Hepatocyte (in vitro differentiated cells): ENCODE measurements around the gene SPRR3. TPM values are rescaled to one million over a fixed set of nuclear protein-coding genes. Genes with fewer than 3 reads are reported as not detected.

ENCODE experiments used
- DNase-seq: peaks from one replicate; pipeline ENCODE4 v3.0.0-alpha.2; 2016; ENCODE audit warnings: low spot score
- H2AFZ ChIP-seq: fragments of 200-600 bp; sonication (generic); 2 replicates; pipeline ENCODE4 v1.6.0; 2016; ENCODE audit warnings: antibody characterized with exemption, mild to moderate bottlenecking
- H3K27ac ChIP-seq: fragments of 200-600 bp; sonication (generic); 2 replicates; pipeline ENCODE4 v1.5.1; 2016; ENCODE audit warnings: mild to moderate bottlenecking
- H3K27me3 ChIP-seq: fragments of 200-600 bp; sonication (generic); 2 replicates; pipeline ENCODE4 v1.6.1; 2016
- H3K36me3 ChIP-seq: fragments of 200-600 bp; sonication (generic); replicated peaks from 2 replicates; pipeline ENCODE4 v1.5.1; 2016; ENCODE audit warnings: low read depth; ENCODE audit not compliant: insufficient read depth
- H3K4me1 ChIP-seq: fragments of 200-600 bp; sonication (generic); 2 replicates; pipeline ENCODE4 v1.5.1; 2016; ENCODE audit warnings: mild to moderate bottlenecking, moderate library complexity; ENCODE audit not compliant: insufficient read depth
- H3K4me2 ChIP-seq: fragments of 200-600 bp; sonication (generic); 2 replicates; pipeline ENCODE4 v1.6.0; 2016
- H3K4me3 ChIP-seq: fragments of 200-600 bp; sonication (generic); 2 replicates; pipeline ENCODE4 v1.5.1; 2016; ENCODE audit warnings: mild to moderate bottlenecking
- H3K79me2 ChIP-seq: fragments of 200-600 bp; sonication (generic); 2 replicates; pipeline ENCODE4 v1.6.0; 2017; ENCODE audit warnings: mild to moderate bottlenecking
- H3K9me2 ChIP-seq: fragments of 200-600 bp; sonication (generic); replicated peaks from 2 replicates; pipeline ENCODE4 v1.6.0; 2017; ENCODE audit warnings: mild to moderate bottlenecking; ENCODE audit not compliant: insufficient read depth
- H3K9me3 ChIP-seq: fragments of 200-600 bp; sonication (generic); 2 replicates; pipeline ENCODE4 v1.5.1; 2016; ENCODE audit warnings: low read depth, mild to moderate bottlenecking
- H4K20me1 ChIP-seq: fragments of 200-600 bp; sonication (generic); 2 replicates; pipeline ENCODE4 v1.6.0; 2016; ENCODE audit warnings: mild to moderate bottlenecking; ENCODE audit not compliant: insufficient read depth, poor library complexity, severe bottlenecking
- EZH2 ChIP-seq: fragments of 200-600 bp; sonication (generic); IDR thresholded peaks from 2 replicates; pipeline ENCODE4 v1.6.1; 2016; ENCODE audit warnings: antibody characterized with exemption, mild to moderate bottlenecking, borderline replicate concordance
- EZH2phosphoT487 ChIP-seq: fragments of 200-600 bp; sonication (generic); IDR thresholded peaks from one replicate; pipeline ENCODE4 v1.6.1; 2018; ENCODE audit warnings: antibody characterized with exemption, mild to moderate bottlenecking, low read depth, moderate library complexity; ENCODE audit not compliant: unreplicated experiment, severe bottlenecking
- WGBS: methylation state at CpG from one replicate; pipeline ENCODE4 v1.1.6; 2016; ENCODE audit warnings: low lambda C conversion rate; ENCODE audit errors: missing lambda C conversion rate; 5-methylcytosine and 5-hydroxymethylcytosine counted together
- polyA plus RNA-seq: library from polyadenylated mRNA; unstranded; fragments of >200 nt; fragmentation: Nextera tagmentation; extraction: Ambion mirVana; gene quantifications from 2 replicates; pipeline ENCODE4 v1.2.1, GENCODE V29; 2016
- total RNA-seq: library from RNA; depleted of rRNA; stranded (reverse); fragments of >200 nt; gene quantifications from 2 replicates; pipeline ENCODE4 v1.2.3, GENCODE V29; 2014
- TF ChIP-seq, protein P1 (sequence below): fragments of 200-600 bp; sonication (generic); IDR thresholded peaks from 2 replicates; pipeline ENCODE4 v1.5.1; 2016; ENCODE audit warnings: antibody characterized with exemption, mild to moderate bottlenecking; ENCODE audit not compliant: poor library complexity

The SPRR3 gene
- total and polyA plus RNA-seq, 2 experiments from 2014 or later = 0.40 TPM; not detected in 1

- Histone ChIP-seq H2AFZ (no peak overlapping the region), H3K27ac (no peak overlapping the region)
Observed at GRCh38 chr1:152996633-152997400, 4.7 kb upstream of the SPRR3 start.

GRCh38 chr1:152997901-152998300 is 3.6 kb upstream of the SPRR3 start:
- Histone ChIP-seq H3K9me2 (no peaks in the 10 kb centered on the region), H3K4me1 (no peaks in the 10 kb centered on the region), H3K79me2 (no peaks in the 10 kb centered on the region), H3K27ac (no peak overlapping the region), H2AFZ (no peak overlapping the region), H3K27me3 (no peaks in the 10 kb centered on the region), H3K9me3 (peaks cover 2% of the 10 kb centered on the region), H4K20me1 (peaks cover 3% of the 10 kb centered on the region), H3K36me3 (no peaks in the 10 kb centered on the region), H3K4me2 (no peak overlapping the region), H3K4me3 (no peak overlapping the region)
- 52% methylated on average over 7 of the region's 7 CpGs for WGBS
- TF ChIP-seq, protein P1, sequence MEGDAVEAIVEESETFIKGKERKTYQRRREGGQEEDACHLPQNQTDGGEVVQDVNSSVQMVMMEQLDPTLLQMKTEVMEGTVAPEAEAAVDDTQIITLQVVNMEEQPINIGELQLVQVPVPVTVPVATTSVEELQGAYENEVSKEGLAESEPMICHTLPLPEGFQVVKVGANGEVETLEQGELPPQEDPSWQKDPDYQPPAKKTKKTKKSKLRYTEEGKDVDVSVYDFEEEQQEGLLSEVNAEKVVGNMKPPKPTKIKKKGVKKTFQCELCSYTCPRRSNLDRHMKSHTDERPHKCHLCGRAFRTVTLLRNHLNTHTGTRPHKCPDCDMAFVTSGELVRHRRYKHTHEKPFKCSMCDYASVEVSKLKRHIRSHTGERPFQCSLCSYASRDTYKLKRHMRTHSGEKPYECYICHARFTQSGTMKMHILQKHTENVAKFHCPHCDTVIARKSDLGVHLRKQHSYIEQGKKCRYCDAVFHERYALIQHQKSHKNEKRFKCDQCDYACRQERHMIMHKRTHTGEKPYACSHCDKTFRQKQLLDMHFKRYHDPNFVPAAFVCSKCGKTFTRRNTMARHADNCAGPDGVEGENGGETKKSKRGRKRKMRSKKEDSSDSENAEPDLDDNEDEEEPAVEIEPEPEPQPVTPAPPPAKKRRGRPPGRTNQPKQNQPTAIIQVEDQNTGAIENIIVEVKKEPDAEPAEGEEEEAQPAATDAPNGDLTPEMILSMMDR = no peak
- no peak for TF ChIP-seq EZH2phosphoT487
- DNase-seq = no peak

More at GRCh38 chr1:152996633-152997400, 4.7 kb upstream of the SPRR3 start:
- Histone ChIP-seq H3K36me3 (no peaks in the 10 kb centered on the region), H3K4me3 (no peak overlapping the region), H3K4me2 (no peak overlapping the region), H3K9me3 (peaks cover 2% of the 10 kb centered on the region), H4K20me1 (peaks cover 3% of the 10 kb centered on the region), H3K9me2 (no peaks in the 10 kb centered on the region), H3K27me3 (no peaks in the 10 kb centered on the region), H3K4me1 (no peaks in the 10 kb centered on the region), H3K79me2 (no peaks in the 10 kb centered on the region)
- WGBS = 48% methylated on average over 5 of the region's 5 CpGs
- no peak for DNase-seq
- TF ChIP-seq EZH2 = no peak
- TF ChIP-seq, protein P1 = no peak
- no peak for TF ChIP-seq EZH2phosphoT487

DNA sequence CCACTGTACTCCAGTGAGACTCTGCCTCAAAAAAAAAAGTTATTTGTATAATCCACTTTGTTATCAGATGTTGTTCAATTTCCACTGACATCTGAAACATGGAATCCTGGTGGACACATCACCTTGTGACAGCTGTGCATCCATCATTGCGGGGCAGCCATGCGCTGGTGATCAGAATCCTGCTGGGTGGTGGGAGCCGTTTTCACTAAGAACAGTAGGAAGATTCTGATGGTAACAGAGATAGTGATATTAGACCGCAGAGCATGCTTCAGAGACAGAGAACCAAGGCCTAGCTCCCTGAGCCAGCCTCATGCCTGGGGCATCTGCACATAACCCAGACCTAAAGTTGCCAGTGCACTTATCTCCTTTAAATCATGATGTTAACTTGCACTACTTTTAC is 3.1 kb upstream of the SPRR3 start:
- Histone ChIP-seq H3K9me2 (no peaks in the 10 kb centered on the region), H3K27me3 (no peaks in the 10 kb centered on the region), H3K4me3 (no peak overlapping the region), H3K4me2 (no peak overlapping the region), H3K36me3 (no peaks in the 10 kb centered on the region), H3K9me3 (peaks cover 2% of the 10 kb centered on the region), H3K4me1 (no peaks in the 10 kb centered on the region), H3K27ac (no peak overlapping the region), H4K20me1 (peaks cover 3% of the 10 kb centered on the region), H2AFZ (no peak overlapping the region), H3K79me2 (no peaks in the 10 kb centered on the region)
- no peak for DNase-seq
- WGBS = 76% methylated on average over 4 of the region's 4 CpGs
- no peak for TF ChIP-seq EZH2

- no peaks in the 10 kb centered on the region for H4K20me1 ChIP-seq
- DNase-seq = no peak
- no peak overlapping the region for H3K27ac ChIP-seq
- H3K4me3 ChIP-seq = no peak overlapping the region
- H3K4me1 ChIP-seq = no peaks in the 10 kb centered on the region
- no peaks in the 10 kb centered on the region for H3K36me3 ChIP-seq
- H3K4me2 ChIP-seq = no peak overlapping the region
- H3K79me2 ChIP-seq = no peaks in the 10 kb centered on the region
- H2AFZ ChIP-seq = no peak overlapping the region
- H3K9me3 ChIP-seq = peaks cover 2% of the 10 kb centered on the region
- H3K9me2 ChIP-seq = no peaks in the 10 kb centered on the region
- WGBS = 55% methylated on average over 6 of the region's 6 CpGs
- TF ChIP-seq EZH2phosphoT487 (no peak), EZH2 (no peak)
- TF ChIP-seq, protein P1 = no peak
- no peaks in the 10 kb centered on the region for H3K27me3 ChIP-seq
Observed at GRCh38 chr1:152999818-153000217, 1.7 kb upstream of the SPRR3 start.
